ENCODE measurements around the gene PGBD5.

- TF ChIP-seq CTCF (IDR thresholded peaks at IDR 0.05) = no peak
- TF ChIP-seq PBX3 (IDR thresholded peaks at IDR 0.05) = no peak
- TF ChIP-seq EP300 (IDR thresholded peaks at IDR 0.05; ENCODE audit: borderline replicate concordance in 1 of 2, low read depth in 1 of 2, low read length in 1 of 2) = no peak
- TF ChIP-seq USF1 (IDR thresholded peaks at IDR 0.05; ENCODE audit: borderline replicate concordance, low read depth) = no peak
- no peak for TF ChIP-seq RAD21 (IDR thresholded peaks at IDR 0.05; ENCODE audit: low read length)
- TF ChIP-seq RFX5 (IDR thresholded peaks at IDR 0.05; ENCODE audit: low read length) = no peak
- no peak for TF ChIP-seq MXI1 (IDR thresholded peaks at IDR 0.05; ENCODE audit: low read depth, low read length)
- no peak for TF ChIP-seq MAX (IDR thresholded peaks at IDR 0.05; ENCODE audit: low read depth)
Measured at GRCh38 chr1:230396966-230397365, 29.2 kb downstream of the PGBD5 start.

Data from SK-N-SH (cell line).